OCI-LY7 (cell line): ENCODE data around the gene PTPN9. TPM values are rescaled to one million over a fixed set of nuclear protein-coding genes. Genes with fewer than 3 reads are reported as not detected.

Experiments
- BruUV-seq: library from RNA; stranded (reverse); fragments of 400-500 nt; replicated peaks from 2 replicates; lab custom pipeline; 2021; lab: Mats Ljungman, UMichigan
- CTCF ChIA-PET: fragments of 300-600 bp; sonication (Branson Sonifier 250); formaldehyde crosslinking; loops from one replicate; lab custom pipeline; 2022; ENCODE audit warnings: antibody characterized with exemption; ENCODE audit not compliant: unreplicated experiment; lab: Charles Lee
- POLR2A ChIA-PET: fragments of 300-600 bp; sonication (Branson Sonifier 250); formaldehyde crosslinking; loops from one replicate; lab custom pipeline; 2022; ENCODE audit warnings: antibody characterized with exemption; lab: Charles Lee
- DNase-seq: peaks from one replicate; pipeline ENCODE4 v3.0.0-alpha.2; 2015; ENCODE audit warnings: low spot score
- H2AFZ ChIP-seq: fragments of 200-600 bp; sonication (generic), shearing (Covaris generic); 2 replicates; pipeline ENCODE4 v1.6.1; 2014; ENCODE audit warnings: mild to moderate bottlenecking, antibody characterized with exemption, low read length, moderate library complexity
- H3K27ac ChIP-seq: fragments of 200-600 bp; sonication (generic); 2 replicates; pipeline ENCODE4 v1.5.1; 2014; ENCODE audit warnings: mixed run types, low read depth, mild to moderate bottlenecking, moderate library complexity, low read length, inconsistent platforms; ENCODE audit not compliant: poor library complexity, severe bottlenecking
- H3K36me3 ChIP-seq: fragments of 200-600 bp; sonication (generic); 2 replicates; pipeline ENCODE4 v1.6.1; 2014; ENCODE audit warnings: mild to moderate bottlenecking, antibody characterized with exemption, low read length, moderate library complexity, mixed read lengths; ENCODE audit not compliant: insufficient read depth
- H3K4me1 ChIP-seq: fragments of 200-600 bp; sonication (generic); 2 replicates; pipeline ENCODE4 v1.5.1; 2014; ENCODE audit warnings: mild to moderate bottlenecking, low read length; ENCODE audit not compliant: insufficient read depth, poor library complexity, severe bottlenecking
- H3K4me2 ChIP-seq: fragments of 200-600 bp; sonication (generic); 2 replicates; pipeline ENCODE4 v1.6.1; 2014; ENCODE audit warnings: mild to moderate bottlenecking, low read length
- H3K4me3 ChIP-seq: fragments of 200-600 bp; sonication (generic); 2 replicates; pipeline ENCODE4 v1.5.1; 2014; ENCODE audit warnings: mild to moderate bottlenecking, low read depth, low read length; ENCODE audit not compliant: poor library complexity, severe bottlenecking
- H3K79me2 ChIP-seq: fragments of 200-600 bp; sonication (generic); 2 replicates; pipeline ENCODE4 v1.6.1; 2016; ENCODE audit warnings: low read depth, mild to moderate bottlenecking, low read length, moderate library complexity, mixed read lengths; ENCODE audit not compliant: insufficient read depth
- H3K9me2 ChIP-seq: fragments of 200-600 bp; sonication (generic); 2 replicates; pipeline ENCODE4 v1.6.1; 2016; ENCODE audit warnings: mild to moderate bottlenecking, low read length, mixed read lengths; ENCODE audit not compliant: insufficient read depth
- H3K9me3 ChIP-seq: fragments of 200-600 bp; sonication (generic); 2 replicates; pipeline ENCODE4 v1.6.1; 2014; ENCODE audit warnings: mild to moderate bottlenecking, mixed run types, low read length, mixed read lengths
- H4K20me1 ChIP-seq: fragments of 200-600 bp; sonication (generic); 2 replicates; pipeline ENCODE4 v1.6.1; 2014; ENCODE audit warnings: mild to moderate bottlenecking, antibody characterized with exemption, low read length, moderate library complexity, mixed read lengths; ENCODE audit not compliant: insufficient read depth
- CTCF ChIP-seq: fragments of 200-600 bp; sonication (generic); conservative IDR thresholded peaks from 2 replicates; pipeline ENCODE4 v1.5.1; 2014; ENCODE audit warnings: mild to moderate bottlenecking, antibody characterized with exemption, low read length, moderate library complexity, mixed read lengths
- EZH2phosphoT487 ChIP-seq: fragments of 200-600 bp; sonication (generic); IDR thresholded peaks from 2 replicates; pipeline ENCODE4 v1.6.1; 2018; ENCODE audit warnings: low read depth, borderline replicate concordance, mild to moderate bottlenecking, mixed run types, antibody characterized with exemption, low read length, moderate library complexity, mixed read lengths
- intact Hi-C: fragments of 100-400 bp; cut with micrococcal nuclease; formaldehyde crosslinking; loops from one replicate; pipeline ENCODE4 v1.10.0; 2022; ENCODE audit not compliant: unreplicated experiment
- total RNA-seq, 2 experiments: library from RNA; depleted of rRNA in 1 of 2; stranded (reverse); fragments of >200 nt in 1 of 2; shearing (Covaris generic) in 1 of 2; gene quantifications; 2 replicates each; pipeline ENCODE4 v1.2.3, GENCODE V29; 2014 to 2022

Gene PTPN9
- total RNA-seq, 2 experiments from 2014 or later: 16.5 to 38.5 TPM

DNA sequence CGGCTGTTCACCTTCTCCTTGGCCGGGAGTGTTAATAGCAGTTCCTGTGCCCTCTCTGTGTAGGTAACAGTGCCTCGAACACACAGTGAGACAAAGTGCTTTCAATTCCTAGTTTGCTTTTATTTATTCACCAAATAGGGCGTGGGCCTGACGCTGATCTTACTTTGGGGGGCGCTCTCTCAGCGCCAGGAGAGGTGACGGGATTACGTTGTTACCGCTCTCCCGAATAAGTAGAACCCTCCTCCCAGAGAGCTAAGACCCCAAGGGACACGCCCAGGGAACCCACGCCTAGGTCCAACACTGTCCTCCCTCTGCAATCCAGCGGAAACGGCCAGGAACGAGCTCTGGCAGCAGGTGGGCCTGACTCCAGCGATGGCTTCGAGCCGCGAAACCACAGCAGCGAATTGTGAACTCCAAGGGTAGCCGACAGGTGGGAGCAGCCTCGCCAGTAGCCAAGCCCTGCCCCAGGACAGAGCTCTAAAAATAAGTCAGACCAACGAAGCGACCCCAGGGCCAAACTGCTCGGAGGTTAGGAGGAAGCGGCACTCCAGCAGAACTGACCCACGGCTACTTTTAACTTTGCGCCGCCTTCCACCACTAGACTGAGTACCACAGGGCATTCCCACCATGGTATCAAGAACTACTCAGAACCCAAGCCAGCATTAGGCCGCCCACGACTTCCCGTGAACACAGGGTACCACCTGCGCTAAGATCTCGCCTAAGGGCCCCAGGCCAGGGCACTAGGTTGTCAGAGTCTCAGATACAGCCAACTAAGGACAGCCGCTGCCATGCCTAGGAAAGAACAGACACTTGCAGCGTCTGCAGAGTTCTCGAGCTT lies 126.0 kb downstream of the PTPN9 start:
- peaks cover 21% of the 10 kb centered on the region for H4K20me1 ChIP-seq
- no peaks in the 10 kb centered on the region for H3K9me3 ChIP-seq
- peak overlapping the region; percentile 87 for H3K4me3 ChIP-seq
- H3K9me2 ChIP-seq: no peaks in the 10 kb centered on the region
- peak overlapping the region; percentile 96 for H3K27ac ChIP-seq
- POLR2A ChIA-PET: interaction anchor here (0.5 to 4.7 kb wide), 11 partner anchors 7 to 657 kb away, joined by 3 to 29 read pairs (median 4); partner anchors contain the start of genes IMP3, MAN2C1, PTPN9 and SNUPN
- TF ChIP-seq EZH2phosphoT487 (no peak), CTCF (peak; percentile 81)
- peaks cover 29% of the 10 kb centered on the region for H3K79me2 ChIP-seq
- peaks cover 25% of the 10 kb centered on the region for H3K4me1 ChIP-seq
- CTCF ChIA-PET: interaction anchor here (0.6 kb wide), 1 partner anchor 450 kb away, joined by 4 read pairs; no protein-coding TSS in a partner anchor
- intact Hi-C loops: loop anchor here (2.0 to 5.0 kb wide), 3 partner anchors 188 to 666 kb away; partner anchors contain the start of genes C15orf39 and IMP3
- H3K36me3 ChIP-seq: peaks cover 3% of the 10 kb centered on the region
- BruUV-seq: TSS peak; percentile 91
- DNase-seq: peak; percentile 78
- H2AFZ ChIP-seq: peak overlapping the region; percentile 29; the same call in 1 of the 2 replicates
- H3K4me2 ChIP-seq: peak overlapping the region; percentile 88

DNA sequence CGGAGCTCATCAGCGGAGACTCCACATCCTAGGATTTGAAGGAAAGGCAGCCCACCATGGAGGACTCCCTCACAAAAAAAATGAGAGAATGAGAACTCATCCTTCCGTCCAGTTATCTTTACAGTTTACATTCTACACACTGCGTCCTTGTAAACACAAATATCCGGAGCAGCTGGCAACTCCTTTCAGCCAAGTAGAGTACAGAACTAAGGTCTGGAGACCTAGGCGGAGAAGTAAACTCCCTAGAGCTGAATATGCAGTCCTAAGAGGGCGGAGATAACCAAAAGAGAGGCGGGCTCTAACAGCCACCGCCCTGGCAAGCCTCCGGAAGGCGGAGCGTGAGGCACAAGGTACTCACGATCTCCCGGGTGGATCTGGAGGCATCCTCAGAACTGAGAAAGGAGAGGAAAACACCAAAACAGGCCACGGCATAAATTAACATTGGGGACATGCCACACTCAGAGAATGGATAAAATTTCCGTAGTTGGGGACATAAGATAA lies 126.7 kb downstream of the PTPN9 start:
- no peaks in the 10 kb centered on the region for H3K9me3 ChIP-seq
- POLR2A ChIA-PET: interaction anchor here (0.5 to 4.7 kb wide), 17 partner anchors 11 to 884 kb away, joined by 3 to 29 read pairs (median 5); partner anchors contain the start of genes IMP3, ISL2, MAN2C1 and PTPN9
- no peak for TF ChIP-seq EZH2phosphoT487
- TF ChIP-seq CTCF: no peak
- CTCF ChIA-PET: interaction anchor here (1.5 kb wide), 1 partner anchor 85 kb away, joined by 6 read pairs; the partner anchor contains the start of gene MAN2C1
- H3K4me3 ChIP-seq: peak overlapping the region; percentile 87
- no peak overlapping the region for H2AFZ ChIP-seq
- peak; percentile 89 for DNase-seq
- no TSS peak for BruUV-seq
- intact Hi-C loops: loop anchor here (2.0 to 5.0 kb wide), 3 partner anchors 188 to 665 kb away; partner anchors contain the start of genes C15orf39 and IMP3
- no peaks in the 10 kb centered on the region for H3K9me2 ChIP-seq
- peak overlapping the region; percentile 96 for H3K27ac ChIP-seq
- peaks cover 10% of the 10 kb centered on the region for H3K36me3 ChIP-seq
- peaks cover 29% of the 10 kb centered on the region for H3K4me1 ChIP-seq
- H4K20me1 ChIP-seq: peaks cover 23% of the 10 kb centered on the region
- peaks cover 36% of the 10 kb centered on the region for H3K79me2 ChIP-seq
- H3K4me2 ChIP-seq: peak overlapping the region; percentile 88
